ENCODE measurements around the gene SCUBE2. TPM values are rescaled to one million over a fixed set of nuclear protein-coding genes. Genes with fewer than 3 reads are reported as not detected.

Gene SCUBE2
- total and polyA plus RNA-seq, 2 donors (not counting 3 experiments of a cell fraction or from before 2014, with no cell fraction given) = 0.55 to 3.5 TPM

- no peaks in the 10 kb centered on the region for H3K36me3 ChIP-seq (ENCODE audit: control insufficient read depth in 2 of 2, extremely low read depth in 1 of 2, insufficient read depth in 2 of 2, low read length in 2 of 2)
- H3K4me2 ChIP-seq (ENCODE audit: insufficient read depth, low read length) = no peak overlapping the region
- no peaks in the 10 kb centered on the region for H3K4me1 ChIP-seq (ENCODE audit: control insufficient read depth, extremely low read depth, insufficient read depth, low read length)
- DNase-seq (ENCODE audit: low read depth, low spot score) = no peak
- intact Hi-C loops (cut with micrococcal nuclease) = no loop called here
- no peaks in the 10 kb centered on the region for H3K9me1 ChIP-seq (replicated peaks; ENCODE audit: control insufficient read depth, extremely low read depth, insufficient read depth, low read length)
- no peak for TF ChIP-seq JUN (IDR thresholded peaks at IDR 0.05; ENCODE audit: borderline replicate concordance, insufficient read depth, insufficient read length, low read depth)
- TF ChIP-seq FOS (IDR thresholded peaks at IDR 0.05; ENCODE audit: borderline replicate concordance, insufficient read depth, low read length) = no peak
- TF ChIP-seq MAX (IDR thresholded peaks at IDR 0.05; ENCODE audit: insufficient read depth, insufficient read length) = no peak
- TF ChIP-seq CTCF (IDR thresholded peaks at IDR 0.05; ENCODE audit: extremely low read depth in 1 of 2, insufficient read depth in 1 of 2, low read depth in 1 of 2, low read length in 2 of 2) = no peak
- TF ChIP-seq POLR2AphosphoS5 (IDR thresholded peaks at IDR 0.05; ENCODE audit: insufficient read depth, low read depth, low read length) = no peak
- TF ChIP-seq MYC (IDR thresholded peaks at IDR 0.05; ENCODE audit: low read depth, low read length) = no peak
- no peak for TF ChIP-seq POLR2A (IDR thresholded peaks at IDR 0.05; ENCODE audit: low read depth, low read length)
- no peak for TF ChIP-seq EZH2 (IDR thresholded peaks at IDR 0.05; ENCODE audit: borderline replicate concordance, low read depth, low read length, severe bottlenecking)
- TF ChIP-seq GATA2 (IDR thresholded peaks at IDR 0.05; ENCODE audit: insufficient read depth, insufficient read length, low read depth, low read length) = no peak
- POLR2A ChIA-PET = no interaction called here
- no peak overlapping the region for H3K4me3 ChIP-seq (replicated peaks in 1 of 3; ENCODE audit: insufficient read depth in 1 of 3, low read depth in 1 of 3, low read length in 3 of 3)
- H3K27ac ChIP-seq (ENCODE audit: insufficient read depth, low read depth, low read length) = no peak overlapping the region
- no peak overlapping the region for H2AFZ ChIP-seq (ENCODE audit: low read depth, low read length)
- no TSS peak for BruUV-seq (replicated peaks)
- no peaks in the 10 kb centered on the region for H4K20me1 ChIP-seq (replicated peaks; ENCODE audit: control insufficient read depth, extremely low read depth, insufficient read depth, low read length)
- peaks cover 10 to 15% of the 10 kb centered on the region in 2 experiments for H3K27me3 ChIP-seq (ENCODE audit: control insufficient read depth in 2 of 2, insufficient read depth in 2 of 2, low read length in 2 of 2)
- H3K9me3 ChIP-seq (replicated peaks; ENCODE audit: control insufficient read depth, insufficient read depth, low read length) = no peaks in the 10 kb centered on the region
- CTCF ChIA-PET = interaction anchor here (1.0 kb wide), 1 partner anchor 9 kb away, joined by 3 read pairs; no protein-coding TSS in a partner anchor
- no peak for FAIRE-seq
- dilution Hi-C loops (cut with MboI; ENCODE audit: extremely low pct_ligation_motif_present, low sequenced_read_pairs) = no loop called here
- H3K9ac ChIP-seq (replicated peaks; ENCODE audit: extremely low read depth, insufficient read depth, low read length) = no peak overlapping the region
- no peaks in the 10 kb centered on the region for H3K79me2 ChIP-seq (ENCODE audit: control insufficient read depth, insufficient read depth, low read length)
These were observed 48.9 kb downstream of the SCUBE2 start for GRCh38 chr11:9042488-9042887.
